GM04504 (cell line): ENCODE results near the gene INSL6.
"Not testable (repeated sequence)": the region's sequence is repeated elsewhere in the genome, so short reads cannot be mapped to it uniquely, and the experiment has no call there.

Experiments used
- DNase-seq: peaks from one replicate; pipeline ENCODE4 v3.0.0-alpha.2; 2012; ENCODE audit warnings: low read depth

The INSL6 gene, protein sequence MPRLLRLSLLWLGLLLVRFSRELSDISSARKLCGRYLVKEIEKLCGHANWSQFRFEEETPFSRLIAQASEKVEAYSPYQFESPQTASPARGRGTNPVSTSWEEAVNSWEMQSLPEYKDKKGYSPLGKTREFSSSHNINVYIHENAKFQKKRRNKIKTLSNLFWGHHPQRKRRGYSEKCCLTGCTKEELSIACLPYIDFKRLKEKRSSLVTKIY

DNA sequence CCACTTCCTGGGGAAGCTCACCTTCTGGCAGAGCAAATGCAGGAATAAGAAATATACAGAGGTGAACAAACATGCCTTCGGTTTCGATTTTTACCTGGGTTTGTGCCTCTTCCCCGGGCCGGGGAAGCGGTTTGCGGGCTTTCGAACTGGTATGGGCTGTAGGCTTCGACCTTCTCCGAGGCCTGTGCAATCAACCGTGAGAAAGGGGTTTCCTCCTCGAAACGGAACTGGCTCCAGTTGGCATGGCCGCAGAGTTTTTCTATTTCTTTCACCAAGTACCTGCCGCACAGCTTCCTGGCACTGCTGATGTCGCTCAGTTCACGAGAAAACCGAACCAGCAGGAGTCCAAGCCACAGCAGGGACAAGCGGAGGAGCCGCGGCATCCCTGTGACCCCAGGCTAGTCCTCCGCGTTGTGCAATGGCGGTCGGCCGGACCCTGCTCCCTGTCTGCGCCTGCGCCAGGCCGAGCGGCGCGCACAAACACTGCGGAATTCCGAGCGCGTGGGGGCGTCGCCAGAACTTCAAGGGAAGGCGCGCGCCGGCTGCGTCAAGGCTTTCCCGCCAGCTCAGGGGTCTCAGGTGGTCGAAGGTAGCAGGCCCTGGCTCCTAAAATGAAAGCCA is at the start of gene INSL6:
TSS of gene INSL6 (minus strand) at position 420 of the 621 bp plus-strand sequence. CDS start at position 383, 37 bp downstream.
- DNase-seq = no peak

DNA sequence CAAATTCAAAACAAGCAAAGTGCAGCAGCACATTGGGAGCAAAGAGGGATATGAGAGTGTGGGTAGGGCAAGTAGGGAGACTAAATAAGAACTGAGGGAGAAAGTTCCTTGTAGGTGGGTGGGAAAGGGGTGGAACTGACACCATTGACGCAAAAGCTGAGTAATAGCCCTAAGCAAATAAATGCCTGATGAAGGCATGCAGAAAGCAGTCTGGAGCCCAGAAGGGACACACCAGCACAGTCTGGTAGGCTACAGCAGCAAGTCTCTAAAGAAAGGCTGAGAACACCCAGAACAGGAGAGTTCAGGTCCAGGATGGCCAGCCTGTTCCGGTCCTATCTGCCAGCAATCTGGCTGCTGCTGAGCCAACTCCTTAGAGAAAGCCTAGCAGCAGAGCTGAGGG is 45.8 kb upstream of the INSL6 start, which contains the start of gene INSL4:
TSS of gene INSL4 (plus strand) at position 208 of the 400 bp plus-strand sequence. CDS start at position 313, 105 bp downstream.
- DNase-seq = no peak

- no peak for DNase-seq
Measured at GRCh38 chr9:5230554-5230953, 45.1 kb upstream of the INSL6 start.

DNA sequence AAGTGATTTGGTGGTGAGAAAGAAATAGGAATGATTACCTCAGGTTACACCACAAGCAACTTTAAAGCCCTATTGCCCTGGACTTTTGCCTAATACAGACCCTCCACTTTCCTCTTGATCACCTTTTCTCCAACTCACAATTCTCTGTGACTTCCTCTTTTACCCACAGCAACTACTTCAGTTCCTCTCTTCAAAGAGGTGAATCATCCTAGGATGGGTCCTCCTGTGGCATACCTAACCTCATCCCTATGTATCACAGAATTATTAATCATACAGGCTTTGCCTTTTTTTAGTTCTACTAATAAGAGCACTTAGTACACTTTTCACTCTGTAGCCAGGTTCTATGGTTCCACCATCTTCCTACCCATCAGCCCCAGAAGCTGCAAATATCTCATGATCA is 19.6 kb upstream of the INSL6 start:
- no peak for DNase-seq

GRCh38 chr9:5195463-5195862 is 10.0 kb upstream of the INSL6 start:
- no peak for DNase-seq

DNA sequence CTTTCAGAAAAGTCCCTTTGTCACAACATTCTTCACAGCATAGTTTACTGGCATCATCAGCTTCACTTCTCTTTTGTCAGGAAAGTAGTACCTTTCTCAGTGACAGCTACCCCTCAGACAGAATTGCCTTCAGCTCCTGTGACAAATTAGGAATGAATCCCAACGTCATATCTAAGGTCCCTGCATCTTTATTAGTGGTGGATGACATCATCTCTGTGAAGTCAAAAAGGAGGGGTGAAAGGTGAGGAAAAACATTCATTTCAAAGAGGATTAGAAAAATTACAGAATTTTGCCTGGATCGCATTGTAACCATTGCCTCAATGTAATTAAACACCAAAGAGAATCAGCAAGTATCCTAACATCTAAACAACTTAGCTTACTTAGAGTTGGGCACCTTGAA is 7.9 kb upstream of the INSL6 start:
- no peak for DNase-seq

DNA sequence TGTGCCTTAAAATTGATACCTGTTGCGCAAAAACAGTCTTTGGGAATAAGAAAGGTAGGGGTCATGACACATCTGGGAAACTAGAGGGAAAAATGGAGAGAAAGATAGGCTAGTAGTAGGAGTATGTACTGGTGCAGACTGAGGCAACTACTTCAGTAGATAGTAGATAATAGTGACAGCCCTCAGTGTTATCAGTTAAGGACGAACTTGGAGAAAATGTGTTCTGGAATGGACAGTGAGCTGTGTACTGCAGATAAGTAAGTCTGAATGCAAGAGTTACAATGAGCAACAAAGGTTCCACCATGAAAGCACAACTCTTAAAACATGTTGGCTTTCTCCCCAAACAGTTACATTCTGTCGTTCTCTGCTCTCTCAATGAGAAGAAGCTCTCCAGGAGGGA is 6.5 kb upstream of the INSL6 start:
- no peak for DNase-seq

DNA sequence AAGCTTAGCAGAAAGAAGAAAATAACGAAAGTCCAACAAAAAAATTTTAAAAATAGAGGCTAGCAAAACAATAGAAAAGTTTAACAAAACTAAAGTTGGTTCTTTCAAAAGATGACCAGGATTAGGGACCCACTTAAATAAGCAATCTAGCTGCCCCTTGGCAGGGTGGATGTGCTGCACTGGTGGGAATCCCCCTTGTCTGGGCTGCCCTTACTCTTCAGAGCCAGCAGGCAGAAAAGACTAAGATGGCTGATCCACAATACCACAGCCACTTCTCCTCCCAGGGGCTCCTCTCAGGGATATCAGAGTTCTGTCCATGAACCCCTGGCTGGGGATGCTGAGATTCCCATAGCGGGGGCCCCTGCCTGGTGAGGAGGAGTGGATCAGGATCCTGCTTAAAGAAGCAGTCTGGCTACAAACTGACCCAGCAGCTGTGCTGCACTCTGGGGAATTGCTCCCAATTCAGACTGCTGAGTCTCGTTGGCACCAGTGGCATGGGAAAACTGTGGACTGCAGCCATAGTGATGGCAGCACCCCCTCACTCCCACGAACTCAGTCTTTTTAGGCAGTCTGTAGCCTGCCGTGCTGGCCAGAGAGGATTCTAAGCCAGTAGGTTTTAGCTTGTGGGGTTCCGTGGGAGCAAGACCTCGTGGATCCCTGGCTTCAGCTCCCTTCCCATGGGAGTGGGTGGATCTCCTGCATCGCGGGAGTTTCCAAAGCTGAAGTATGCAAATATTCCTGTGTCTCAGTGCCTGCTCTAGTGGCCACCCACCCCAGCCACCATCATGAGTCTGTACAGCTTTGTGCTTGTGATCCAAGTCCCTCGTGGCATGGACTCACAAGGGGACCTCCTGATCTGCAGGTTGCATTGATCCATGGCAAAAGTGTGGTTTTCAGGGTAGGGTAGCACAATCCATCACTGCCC is 2.9 kb upstream of the INSL6 start:
- DNase-seq = no peak

- DNase-seq = peak; percentile 27
Measured at GRCh38 chr9:5186416-5187169, 1.2 kb upstream of the INSL6 start.

DNA sequence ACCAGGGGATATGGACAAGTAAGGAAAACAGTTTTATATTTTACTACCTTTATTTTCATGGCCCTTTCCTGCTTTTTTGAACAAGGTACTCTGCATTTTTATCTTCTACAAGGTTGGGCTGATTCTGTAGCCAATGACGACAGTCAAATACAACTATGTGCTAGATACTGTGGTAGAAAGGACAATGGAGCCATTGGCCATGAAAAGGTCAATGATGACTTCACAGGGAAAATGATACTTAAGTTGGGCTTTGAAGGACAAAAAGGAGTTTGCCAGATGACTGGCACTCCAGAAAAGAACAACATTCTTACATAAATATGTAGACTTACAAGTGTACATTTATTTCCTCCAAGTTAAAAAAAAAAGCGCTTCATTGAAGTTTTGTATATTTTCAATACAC is 663 bp downstream of the INSL6 start:
- DNase-seq = no peak

GRCh38 chr9:5180631-5181030 is 4.8 kb downstream of the INSL6 start:
- not testable (repeated sequence) for DNase-seq

DNA sequence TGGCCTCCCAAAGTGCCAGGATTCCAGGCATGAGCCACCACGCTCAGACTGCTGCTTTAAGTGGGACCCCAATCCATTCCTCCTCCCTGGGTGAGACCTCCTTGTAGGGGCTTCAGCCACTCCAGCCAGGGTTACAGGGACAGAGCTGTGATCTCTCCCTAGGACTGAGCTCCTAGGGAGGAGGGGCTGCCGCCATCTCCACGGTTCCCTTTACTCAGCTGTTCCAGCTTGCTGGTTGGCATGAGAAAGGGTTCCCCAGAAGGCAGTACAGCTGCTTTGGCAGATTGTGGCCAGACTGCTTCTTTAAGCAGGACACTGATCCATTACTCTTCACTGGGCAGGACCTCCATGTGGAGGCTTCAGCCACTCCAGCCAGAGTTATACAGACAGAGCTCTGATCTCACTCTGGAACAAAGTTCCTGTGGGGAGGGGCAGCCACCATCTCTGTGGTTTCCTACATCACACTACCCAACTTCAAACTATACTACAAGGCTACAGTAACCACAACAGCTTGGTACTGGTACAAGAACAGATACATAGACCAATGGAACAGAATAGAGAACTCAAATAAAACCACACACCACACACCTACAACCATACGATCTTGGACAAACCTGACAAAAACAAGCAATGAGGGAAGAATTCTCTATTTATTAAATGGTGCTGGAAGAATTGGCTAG is 7.2 kb downstream of the INSL6 start:
- DNase-seq = no peak

GRCh38 chr9:5146241-5146640 is 39.2 kb downstream of the INSL6 start:
- DNase-seq = no peak

- no peak for DNase-seq
Measured at GRCh38 chr9:5144217-5144616, 41.2 kb downstream of the INSL6 start.

DNA sequence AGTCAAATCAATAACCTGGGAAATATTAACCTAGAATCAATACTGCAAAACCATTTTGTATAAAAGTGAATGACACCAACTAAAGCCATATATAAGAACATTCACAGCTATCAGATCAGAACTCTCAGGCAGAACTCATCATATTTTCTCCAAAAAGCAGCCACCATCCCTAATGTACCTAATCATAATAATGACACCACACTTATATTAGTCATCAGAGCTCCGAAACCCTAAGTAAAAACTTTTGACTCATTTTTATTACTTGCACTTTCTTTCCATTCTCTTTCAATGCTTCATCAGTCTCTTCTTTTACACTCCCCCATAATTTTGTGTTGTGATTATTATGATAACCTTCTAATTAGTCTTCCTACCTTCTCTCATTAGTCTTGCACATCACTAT is 45.3 kb downstream of the INSL6 start:
- DNase-seq = no peak

DNA sequence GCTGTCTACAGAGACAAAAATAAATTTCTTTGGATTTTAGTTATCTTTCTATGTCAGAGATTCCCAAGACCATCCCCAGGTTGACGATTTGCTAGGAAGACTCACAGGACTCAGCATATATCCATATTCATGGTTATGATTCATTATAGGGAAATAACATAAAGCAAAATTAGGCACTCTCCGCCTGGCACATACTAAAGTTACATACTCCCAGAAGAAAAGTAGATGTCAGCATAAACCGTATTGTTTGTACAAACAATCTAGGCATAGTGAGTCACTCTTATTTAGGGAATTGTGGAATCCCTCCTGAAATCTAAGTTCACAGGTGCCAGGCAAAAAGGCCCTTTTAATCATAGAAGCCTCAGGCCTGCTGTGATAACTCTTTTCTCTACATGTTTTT is 62.9 kb downstream of the INSL6 start:
- no peak for DNase-seq

DNA sequence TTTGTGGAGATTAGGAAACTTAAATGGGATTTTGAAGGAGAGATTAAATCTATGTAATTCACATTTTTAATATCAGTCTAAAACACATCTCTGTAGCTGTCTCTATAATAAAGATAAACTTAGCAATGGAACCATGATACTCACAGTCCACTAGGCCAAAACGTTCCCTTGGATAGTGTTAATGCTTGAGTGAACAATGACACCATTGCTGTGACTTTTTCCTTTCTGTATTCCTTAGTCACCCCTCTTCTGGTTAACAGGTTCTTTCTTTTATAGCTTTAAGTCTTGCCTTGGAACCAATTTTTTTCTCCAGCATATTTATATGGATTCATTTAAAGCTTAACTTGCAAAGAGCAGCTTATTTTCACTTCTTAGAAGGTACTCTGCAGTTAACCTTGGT is 63.3 kb downstream of the INSL6 start:
- DNase-seq = no peak

DNA sequence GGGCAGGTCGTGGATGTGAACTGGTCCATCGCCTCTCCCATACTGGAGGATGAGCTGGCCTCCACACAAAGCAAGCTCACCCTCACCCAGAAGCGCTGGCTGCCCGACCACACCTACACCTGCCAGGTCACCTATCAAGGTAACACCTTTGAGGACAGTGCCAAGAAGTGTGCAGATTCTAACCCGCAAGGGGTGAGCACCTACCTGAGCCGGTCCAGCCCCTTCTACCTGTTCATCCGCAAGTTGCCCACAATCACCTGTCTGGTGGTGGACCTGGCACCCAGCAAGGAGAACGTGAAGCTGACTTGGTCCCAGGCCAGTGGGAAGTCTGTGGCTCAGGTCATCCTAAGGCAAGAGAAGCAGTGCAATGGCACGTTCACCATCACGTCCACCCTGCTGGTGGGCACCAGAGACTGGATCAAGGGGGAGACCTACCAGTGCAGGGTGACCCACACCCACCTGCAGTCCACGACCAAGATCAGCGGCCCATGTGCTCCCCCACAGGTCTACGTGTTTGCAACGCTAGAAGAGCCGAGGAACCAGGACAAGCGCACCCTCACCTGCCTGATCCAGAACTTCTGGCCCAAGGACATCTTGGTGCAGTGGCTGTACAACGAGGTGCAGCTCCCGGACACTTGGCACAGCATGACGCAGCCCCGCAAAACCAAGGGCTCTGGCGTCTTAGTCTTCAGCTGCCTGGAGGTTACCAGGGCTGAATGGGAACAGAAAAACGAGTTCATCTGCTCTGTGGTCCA is 71.3 kb downstream of the INSL6 start:
- no peak for DNase-seq
